HCT116 (cell line): ENCODE measurements around the gene KCNV2. TPM values are rescaled to one million over a fixed set of nuclear protein-coding genes. Genes with fewer than 3 reads are reported as not detected.

Experiments used
- ATAC-seq: fragments of 200-7000 bp; cut with Tn5 transposase; 2 replicates; pipeline ENCODE4 v1.9.1; 2020; ENCODE audit warnings: mild to moderate bottlenecking, moderate library complexity
- BruUV-seq: library from RNA; stranded (reverse); fragments of 400-500 nt; replicated peaks from 2 replicates; lab custom pipeline; 2021; lab: Mats Ljungman, UMichigan
- CTCF ChIA-PET: fragments of 300-600 bp; sonication (Branson Sonifier 250); formaldehyde crosslinking; loops from one replicate; lab custom pipeline; 2021; ENCODE audit warnings: antibody characterized with exemption; lab: Charles Lee
- POLR2A ChIA-PET: fragments of 300-600, 350-600 bp; sonication (Branson Sonifier 250); formaldehyde crosslinking; loops from one replicate; lab custom pipeline; 2021; ENCODE audit warnings: antibody characterized with exemption; lab: Charles Lee
- RAD21 ChIA-PET, 2 experiments: fragments of 300-600 bp; sonication (Branson Sonifier 250); formaldehyde crosslinking; loops; one replicate each; lab custom pipeline; 2023; ENCODE audit warnings: low total read pairs in 2 of 2; ENCODE audit not compliant: uncharacterized antibody in 2 of 2, unreplicated experiment in 2 of 2, low non-redundant PET in 1 of 2; lab: Charles Lee
- DNase-seq: peaks from one replicate; pipeline ENCODE4 v3.0.0-alpha.2; 2010; ENCODE audit warnings: low read depth, low spot score
- H2AFZ ChIP-seq: fragments of 200-600 bp; shearing (Covaris generic), sonication (generic); 2 replicates; pipeline ENCODE4 v1.6.1; 2017; ENCODE audit warnings: low read depth, mixed run types, mixed read lengths, antibody characterized with exemption, low read length; ENCODE audit not compliant: poor library complexity, severe bottlenecking
- H3K27ac ChIP-seq: 2 replicates; pipeline ENCODE4 v1.5.1; 2012; ENCODE audit warnings: low read depth, low read length
- H3K27me3 ChIP-seq: fragments of 200-600 bp; sonication (generic); 2 replicates; pipeline ENCODE4 v1.6.1; 2016; ENCODE audit warnings: mixed run types, low read length, mixed read lengths; ENCODE audit not compliant: insufficient read depth
- H3K36me3 ChIP-seq, 2 experiments: fragments of 200-500 bp in 1 of 2; fragments of 200-600 bp in 1 of 2; sonication (Bioruptor generic) in 1 of 2; sonication (generic) in 1 of 2; 2 replicates each; pipeline versions ENCODE4 v1.5.1 to v1.6.1; 2014 to 2016; ENCODE audit warnings: low read length in 2 of 2, inconsistent platforms in 1 of 2, mixed read lengths in 1 of 2, mixed run types in 1 of 2; ENCODE audit not compliant: insufficient read depth in 2 of 2, control insufficient read depth in 1 of 2
- H3K4me1 ChIP-seq, 2 experiments: fragments of 200-600 bp in 1 of 2; sonication (generic) in 1 of 2; 2 replicates each; pipeline versions ENCODE4 v1.5.1 to v1.6.1; 2012 to 2017; ENCODE audit warnings: low read length in 2 of 2, inconsistent platforms in 1 of 2, mild to moderate bottlenecking in 1 of 2, mixed read lengths in 1 of 2, mixed run types in 1 of 2, moderate library complexity in 1 of 2; ENCODE audit not compliant: insufficient read depth in 2 of 2, control insufficient read depth in 1 of 2
- H3K4me2 ChIP-seq: fragments of 200-600 bp; sonication (generic); 2 replicates; pipeline ENCODE4 v1.6.1; 2017; ENCODE audit warnings: mixed run types, low read length, mixed read lengths
- H3K4me3 ChIP-seq, 2 experiments: fragments of 200-600 bp in 1 of 2; sonication (generic) in 1 of 2; replicated peaks in 1 of 2; 2 replicates each; pipeline ENCODE4 v1.5.1; 2011 to 2016; ENCODE audit warnings: low read length in 2 of 2, control low read depth in 1 of 2, low read depth in 1 of 2, mild to moderate bottlenecking in 1 of 2, mixed read lengths in 1 of 2, mixed run types in 1 of 2
- H3K79me2 ChIP-seq: fragments of 200-600 bp; sonication (generic); 2 replicates; pipeline ENCODE4 v1.6.1; 2017; ENCODE audit warnings: mild to moderate bottlenecking, mixed run types, low read length, moderate library complexity, mixed read lengths; ENCODE audit not compliant: insufficient read depth
- H3K9ac ChIP-seq: fragments of 200-600 bp; sonication (generic); 2 replicates; pipeline ENCODE4 v1.6.1; 2016; ENCODE audit warnings: low read length, mixed read lengths
- H3K9me2 ChIP-seq: fragments of 200-600 bp; sonication (generic), shearing (Covaris generic); 2 replicates; pipeline ENCODE4 v1.6.1; 2017; ENCODE audit warnings: mixed run types, mild to moderate bottlenecking, moderate library complexity; ENCODE audit not compliant: insufficient read depth
- H3K9me3 ChIP-seq, 2 experiments: fragments of 200-500 bp in 1 of 2; fragments of 200-600 bp in 1 of 2; sonication (Bioruptor generic) in 1 of 2; sonication (generic) in 1 of 2; 2 replicates each; pipeline ENCODE4 v1.6.1; 2014 to 2017; ENCODE audit warnings: low read length in 2 of 2, mixed read lengths in 2 of 2, inconsistent platforms in 1 of 2, low read depth in 1 of 2, mild to moderate bottlenecking in 1 of 2, mixed run types in 1 of 2, moderate library complexity in 1 of 2; ENCODE audit not compliant: control insufficient read depth in 1 of 2, insufficient read depth in 1 of 2
- H4K20me1 ChIP-seq: fragments of 200-600 bp; sonication (generic), shearing (Covaris generic); 2 replicates; pipeline ENCODE4 v1.6.1; 2017; ENCODE audit warnings: mixed run types, mild to moderate bottlenecking, moderate library complexity; ENCODE audit not compliant: insufficient read depth
- ATF3 ChIP-seq: IDR thresholded peaks from 2 replicates; pipeline ENCODE4 v1.6.1; 2012
- EGR1 ChIP-seq: IDR thresholded peaks from 2 replicates; pipeline ENCODE4 v1.6.1; 2012; ENCODE audit warnings: low read depth
- ELF1 ChIP-seq: IDR thresholded peaks from 2 replicates; pipeline ENCODE4 v1.6.1; 2012; ENCODE audit warnings: low read depth, borderline replicate concordance
- EZH2phosphoT487 ChIP-seq: fragments of 200-600 bp; IDR thresholded peaks from 2 replicates; pipeline ENCODE4 v1.6.1; 2018; ENCODE audit warnings: antibody characterized with exemption, borderline replicate concordance
- POLR2A ChIP-seq: IDR thresholded peaks from 2 replicates; pipeline ENCODE4 v1.7.0; 2011; ENCODE audit warnings: borderline replicate concordance; ENCODE audit not compliant: insufficient read depth, insufficient read length; ENCODE audit errors: extremely low read depth
- SRF ChIP-seq: IDR thresholded peaks from 2 replicates; pipeline ENCODE4 v1.6.1; 2012; ENCODE audit warnings: low read depth
- YY1 ChIP-seq: IDR thresholded peaks from 2 replicates; pipeline ENCODE4 v1.6.1; 2011; ENCODE audit warnings: low read length, low read depth, moderate library complexity, mild to moderate bottlenecking; ENCODE audit not compliant: insufficient replicate concordance; ENCODE audit errors: extremely low read depth
- ZBTB33 ChIP-seq: IDR thresholded peaks from 2 replicates; pipeline ENCODE4 v1.6.1; 2011; ENCODE audit warnings: mild to moderate bottlenecking, low read length, moderate library complexity; ENCODE audit not compliant: insufficient replicate concordance; ENCODE audit errors: extremely low read depth
- ZFX ChIP-seq: fragments of 450-650 bp; IDR thresholded peaks from 2 replicates; pipeline ENCODE4 v1.6.1; 2017
- ZNF274 ChIP-seq: fragments of 200-500 bp; sonication (Bioruptor generic); IDR thresholded peaks from 2 replicates; pipeline ENCODE4 v1.6.1; 2014; ENCODE audit warnings: mild to moderate bottlenecking, low read depth, low read length, inconsistent platforms
- intact Hi-C: fragments of 100-400 bp; cut with micrococcal nuclease; formaldehyde crosslinking; loops from 2 replicates; pipeline ENCODE4 v1.10.0; 2022
- total RNA-seq: library from RNA; stranded (reverse); gene quantifications from one replicate; pipeline ENCODE4 v1.2.1, GENCODE V29; 2021; ENCODE audit not compliant: unreplicated experiment

The KCNV2 gene
- total RNA-seq, 1 experiment from 2014 or later, result not detected

GRCh38 chr9:2677915-2678889 lies 39.1 kb upstream of the KCNV2 start:
- no peak for DNase-seq
- no peak for TF ChIP-seq ZNF274
- TF ChIP-seq EGR1, result no peak
- no peak for TF ChIP-seq SRF
- TF ChIP-seq ATF3, result no peak
- TF ChIP-seq ZBTB33, result no peak
- no peak for TF ChIP-seq ZFX
- TF ChIP-seq POLR2A, result no peak
- no peak for TF ChIP-seq ELF1
- no peak for TF ChIP-seq EZH2phosphoT487
- no peak for TF ChIP-seq YY1
- no peak overlapping the region for H3K4me3 ChIP-seq
- H2AFZ ChIP-seq, result no peak overlapping the region
- H4K20me1 ChIP-seq, result no peaks in the 10 kb centered on the region
- H3K9me3 ChIP-seq, result no peaks in the 10 kb centered on the region
- POLR2A ChIA-PET, result no interaction called here
- CTCF ChIA-PET, result no interaction called here
- BruUV-seq, result no TSS peak
- H3K9ac ChIP-seq, result no peak overlapping the region
- H3K27ac ChIP-seq, result no peak overlapping the region
- no peaks in the 10 kb centered on the region for H3K79me2 ChIP-seq
- intact Hi-C loops, result no loop called here
- ATAC-seq, result no peak
- H3K36me3 ChIP-seq, result no peaks in the 10 kb centered on the region
- H3K4me1 ChIP-seq, result no peaks in the 10 kb centered on the region
- RAD21 ChIA-PET, result no interaction called here
- no peaks in the 10 kb centered on the region for H3K9me2 ChIP-seq
- H3K27me3 ChIP-seq, result no peaks in the 10 kb centered on the region
- no peak overlapping the region for H3K4me2 ChIP-seq
